NCI-H526 (cell line): ENCODE results near the gene DNAJC15.
A peak's percentile ranks its signal among the peaks of the same experiment; 100 is the strongest.

Experiments used
- DNase-seq, 2 experiments: peaks; one replicate each; lab custom pipeline; 2025; lab: John Stamatoyannopoulos, UW

The DNAJC15 gene

GRCh38 chr13:43154156-43154651, 130.8 kb downstream of the DNAJC15 start:
- DNase-seq = no peak

GRCh38 chr13:43154839-43155238, 131.5 kb downstream of the DNAJC15 start:
- DNase-seq = no peak

GRCh38 chr13:43156916-43157315, 133.5 kb downstream of the DNAJC15 start:
- no peak for DNase-seq

GRCh38 chr13:43157796-43158195, 134.4 kb downstream of the DNAJC15 start:
- DNase-seq = no peak

GRCh38 chr13:43158516-43158915, 135.1 kb downstream of the DNAJC15 start:
- no peak for DNase-seq

GRCh38 chr13:43159026-43159461, 135.7 kb downstream of the DNAJC15 start:
- DNase-seq = peak in 1 of 2 experiments; percentile 32
